GM18519 (cell line): Measurements from ENCODE around the gene BEND6.

Source experiments
- ATAC-seq: cut with Tn5 transposase; IDR thresholded peaks from one replicate; pipeline ENCODE4 v1.9.1; 2021; ENCODE audit warnings: mild to moderate bottlenecking, moderate library complexity; ENCODE audit not compliant: unreplicated experiment, low FRiP score

Gene BEND6

DNA sequence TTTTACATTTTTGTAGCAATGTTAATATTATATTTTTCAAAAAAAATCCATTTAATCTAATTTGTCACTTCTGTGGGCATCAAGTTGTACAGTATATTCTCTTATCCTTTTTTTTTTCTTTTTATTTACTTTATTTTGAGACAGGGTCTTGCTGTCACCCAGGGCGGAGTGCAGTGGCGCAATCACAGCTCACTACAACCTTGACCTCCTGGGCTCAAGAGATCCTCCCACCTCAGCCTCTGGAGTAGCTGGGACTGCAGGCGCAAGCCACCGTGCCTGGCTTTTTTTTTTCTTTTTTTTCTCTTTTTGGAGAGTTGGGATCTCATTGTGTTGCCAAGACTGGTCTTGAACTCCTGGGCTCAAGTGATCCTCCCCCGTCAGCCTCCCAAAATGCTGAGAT lies 14.4 kb upstream of the BEND6 start:
- no peak for ATAC-seq

DNA sequence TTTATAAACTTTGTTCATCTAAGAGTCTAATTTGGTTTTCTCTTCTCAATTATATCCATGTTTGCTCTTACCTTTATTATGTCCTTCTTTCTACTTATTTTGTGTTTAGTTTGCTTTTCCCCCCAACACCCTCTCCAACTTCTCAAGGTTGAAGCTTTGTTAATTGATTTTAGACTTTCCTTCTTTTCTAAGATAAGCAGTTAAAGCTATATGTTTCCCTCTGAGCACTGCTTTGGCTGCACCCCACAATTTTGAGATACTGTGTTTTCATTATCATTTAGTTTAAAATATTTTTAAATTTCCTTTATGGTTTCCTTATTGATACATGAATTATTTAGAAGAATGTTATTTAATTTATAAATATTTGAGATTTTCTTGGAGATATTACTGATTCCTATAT lies 13.9 kb upstream of the BEND6 start:
- ATAC-seq, result no peak

DNA sequence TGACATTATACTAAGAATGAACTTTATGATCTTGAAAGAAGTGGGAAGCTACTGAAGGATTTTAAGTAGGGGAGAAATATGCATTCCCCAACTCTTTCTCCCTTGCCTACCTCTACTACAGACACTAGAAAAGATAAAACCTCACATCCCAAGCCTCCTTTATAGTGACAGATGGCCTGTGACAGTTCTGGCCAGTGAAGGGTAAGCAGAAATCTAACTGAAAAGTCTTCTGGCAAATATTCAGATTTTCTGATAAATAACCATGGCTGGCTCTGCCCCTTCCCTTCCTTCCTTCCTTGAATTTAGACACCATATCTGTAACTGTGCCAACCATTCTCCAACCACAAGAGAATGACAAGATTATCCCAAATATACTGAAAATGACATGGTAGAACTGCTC lies 10.2 kb upstream of the BEND6 start:
- ATAC-seq, result no peak

DNA sequence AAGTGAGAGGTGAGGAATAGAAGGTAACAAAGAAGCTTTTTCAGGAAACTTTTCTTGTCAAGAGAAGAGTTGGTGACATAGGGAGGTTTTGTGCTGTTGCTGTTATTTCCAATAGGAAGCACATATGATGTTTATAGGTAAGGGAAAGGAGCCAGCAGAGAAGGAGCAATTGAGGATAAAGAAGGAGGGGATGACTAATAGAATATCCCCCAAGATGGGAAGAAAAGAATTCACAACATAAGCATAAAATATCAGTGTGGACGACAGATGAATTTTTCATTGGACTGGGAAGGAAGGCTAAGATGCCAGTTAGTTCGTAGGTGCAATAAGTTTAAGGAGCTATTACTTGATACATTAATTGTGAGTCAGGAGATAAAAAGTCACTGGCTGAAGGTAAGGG lies 8.5 kb upstream of the BEND6 start:
- no peak for ATAC-seq

DNA sequence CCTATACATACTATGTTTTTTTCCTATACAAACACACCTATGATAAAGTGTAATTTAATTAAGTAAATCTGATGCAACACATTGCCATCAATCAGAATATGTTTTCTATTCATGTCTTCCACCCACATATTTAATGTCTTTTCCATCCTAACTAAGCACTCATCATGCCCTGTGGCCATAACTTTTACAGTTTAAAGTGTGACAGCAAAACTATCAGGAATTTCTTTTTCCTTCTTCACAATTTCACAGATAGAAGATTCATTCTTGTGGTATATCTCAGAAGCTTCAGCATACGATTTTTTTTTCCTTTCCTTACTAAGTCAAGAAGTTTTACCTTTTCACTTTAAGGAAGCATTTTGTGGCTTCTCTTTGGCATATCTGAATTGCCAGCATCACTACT lies 7.0 kb upstream of the BEND6 start:
- ATAC-seq, result no peak

DNA sequence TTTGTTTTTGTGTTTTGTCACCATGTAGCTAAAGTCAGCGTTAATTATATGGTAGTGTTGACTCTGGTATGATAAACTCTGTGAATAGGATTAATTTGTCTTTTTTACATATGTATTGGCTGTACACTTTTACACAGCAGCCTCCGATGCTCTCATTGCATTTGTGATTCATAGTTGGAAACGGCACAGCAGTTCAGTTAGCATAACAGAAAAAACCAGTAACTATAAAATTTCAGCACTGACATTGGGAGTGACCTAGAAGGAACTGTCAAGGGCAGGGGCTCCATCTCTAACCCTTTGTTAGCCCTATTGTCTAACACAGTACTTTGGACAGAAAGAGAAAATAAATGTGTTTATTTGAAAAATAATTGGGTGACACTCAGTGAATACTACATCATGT lies 5.6 kb upstream of the BEND6 start:
- no peak for ATAC-seq

DNA sequence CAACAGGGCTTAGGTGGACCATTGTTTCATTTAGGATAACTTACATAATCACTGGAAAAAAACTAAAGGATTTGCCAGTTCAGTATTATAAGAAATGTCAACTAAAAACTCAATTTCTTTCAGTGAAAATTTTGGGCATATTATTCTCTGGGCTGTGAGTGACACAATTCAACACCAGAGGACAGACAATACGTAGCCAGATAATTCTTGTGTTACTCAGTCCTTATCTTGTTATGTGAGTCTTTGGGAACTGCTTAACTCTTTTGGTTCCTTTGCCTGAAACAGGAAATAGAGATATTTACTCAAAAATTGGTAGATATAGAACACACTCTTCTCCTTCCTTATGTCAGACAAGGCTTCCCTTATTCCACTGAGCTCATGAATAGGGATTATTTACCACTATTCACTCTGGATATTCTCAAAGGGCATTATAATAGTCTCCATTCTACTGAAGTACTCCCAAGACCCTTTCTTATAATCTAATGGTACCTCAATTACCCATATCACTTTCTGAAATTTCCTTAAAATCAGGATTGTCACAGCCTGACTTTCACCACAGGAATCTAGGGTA lies 4.9 kb upstream of the BEND6 start:
- ATAC-seq, result no peak

DNA sequence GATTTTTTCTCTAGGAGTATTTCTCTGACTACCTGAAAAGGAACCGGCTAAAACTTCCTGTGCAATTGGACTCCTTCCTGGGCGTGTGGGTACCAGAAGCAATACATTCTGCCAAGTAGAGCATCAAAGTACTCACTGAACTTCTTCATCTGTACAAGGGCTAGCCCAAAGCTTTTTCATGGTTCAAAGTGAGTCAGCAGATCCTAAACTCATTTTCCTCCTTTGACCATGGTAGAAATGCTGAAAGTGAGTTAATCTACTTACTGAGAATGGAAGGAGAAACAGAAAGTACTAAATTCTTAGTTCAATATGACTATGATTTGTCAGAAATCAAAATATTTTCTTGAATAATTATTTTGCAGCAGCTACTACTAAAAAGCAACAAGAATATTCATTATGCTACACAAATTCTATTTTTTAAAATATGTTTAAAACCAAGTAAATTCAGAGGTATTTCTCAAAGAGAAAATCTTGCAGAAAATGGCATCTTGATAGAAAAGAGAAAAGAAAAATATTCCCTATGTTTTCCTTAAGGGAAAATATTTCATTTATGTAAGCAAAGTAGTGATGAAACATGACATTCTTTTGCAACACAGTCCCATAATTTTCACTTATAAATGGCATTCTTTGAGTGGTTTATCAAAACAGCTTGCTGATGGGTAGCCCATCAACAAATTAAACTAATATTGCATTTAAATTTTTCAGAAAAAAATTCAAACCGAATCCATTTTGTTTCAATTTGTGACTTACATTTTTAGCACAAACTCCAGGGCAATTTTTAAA lies 3.7 kb upstream of the BEND6 start:
- no peak for ATAC-seq

DNA sequence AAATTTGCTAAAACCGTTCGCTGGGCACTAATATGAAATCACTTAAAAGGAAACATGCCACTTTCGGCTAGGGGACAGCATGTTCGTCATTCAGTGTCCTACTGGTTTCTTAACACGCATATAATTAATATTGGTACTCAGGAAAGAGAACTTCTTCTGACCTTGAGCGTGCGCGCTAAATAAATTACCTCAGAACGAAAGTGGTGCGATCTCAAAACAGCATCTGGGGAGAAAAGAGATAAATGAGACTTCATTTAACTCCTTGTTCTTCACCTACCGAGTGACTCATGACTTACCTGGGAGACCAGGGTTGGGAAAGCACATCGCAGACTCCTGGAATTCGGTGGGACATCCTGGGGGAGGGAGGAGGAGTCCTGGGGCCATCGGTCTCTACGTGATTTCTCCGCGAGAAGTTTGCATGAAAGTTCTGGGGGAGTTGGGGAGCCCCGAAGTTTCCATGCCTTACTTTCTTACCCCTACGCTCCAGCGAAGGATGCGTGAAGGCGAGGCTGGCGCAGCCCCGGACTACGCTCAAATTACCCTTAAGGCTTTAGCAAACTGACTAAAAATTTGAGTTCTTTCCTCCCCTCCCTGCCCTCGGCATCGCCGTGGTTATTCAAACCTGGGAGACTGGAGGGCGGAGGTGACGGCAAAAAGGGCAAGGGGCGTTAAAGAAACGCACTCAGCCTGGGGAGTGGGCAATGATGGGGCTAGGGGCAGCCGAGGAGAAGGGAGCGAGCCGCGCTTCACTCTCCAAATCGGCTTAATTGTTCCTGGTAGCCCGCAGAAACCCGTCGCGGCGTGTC lies 1.1 kb upstream of the BEND6 start:
- no peak for ATAC-seq

DNA sequence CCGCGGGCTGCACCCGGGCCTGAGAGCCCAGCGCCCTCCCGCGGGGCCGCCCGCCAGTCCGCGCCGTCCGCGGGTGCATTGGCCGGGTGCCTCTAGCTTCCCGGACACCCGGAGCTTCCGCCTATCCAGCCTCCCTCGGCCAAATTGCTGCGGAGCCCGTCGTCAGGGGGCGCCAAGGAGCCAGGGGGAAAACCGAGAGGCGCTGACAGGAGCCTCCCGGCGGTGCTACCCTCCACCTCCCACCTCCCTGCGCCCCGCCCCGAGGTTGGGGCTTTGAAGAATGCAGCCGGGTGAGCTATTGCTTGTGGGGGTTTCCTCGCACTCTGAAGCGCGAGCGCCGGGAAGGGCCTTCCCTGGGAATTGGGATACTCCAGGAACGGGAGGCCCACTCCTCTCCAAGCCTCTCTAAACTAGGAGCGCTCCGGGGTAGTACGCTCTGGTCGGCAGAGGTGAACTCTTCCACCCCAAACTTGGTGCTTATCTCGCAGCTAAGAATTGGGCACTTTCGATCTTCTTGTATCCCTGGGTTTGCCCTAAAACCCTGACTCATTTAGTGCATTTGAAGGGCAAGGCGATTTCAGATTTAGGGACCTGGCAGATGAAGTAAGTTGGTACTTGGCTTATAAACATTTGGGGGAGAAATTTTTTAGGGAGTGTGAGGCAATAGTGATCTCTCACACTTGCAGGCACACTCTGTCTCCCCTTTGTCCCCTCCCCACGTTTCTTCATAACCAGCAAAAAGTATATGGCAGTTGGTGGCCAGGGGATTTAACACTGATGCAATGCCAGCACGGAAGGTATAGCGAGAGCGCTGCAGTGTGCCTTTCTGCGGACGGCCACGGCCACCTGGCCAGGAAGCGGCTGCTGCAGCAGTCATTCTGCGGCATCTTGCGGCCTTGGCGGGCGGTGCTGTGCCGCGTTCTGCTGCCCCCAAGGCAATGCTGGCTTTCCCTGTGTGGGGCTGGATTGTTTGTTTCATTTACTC lies 556 bp downstream of the BEND6 start:
- ATAC-seq, result peak; percentile 38

DNA sequence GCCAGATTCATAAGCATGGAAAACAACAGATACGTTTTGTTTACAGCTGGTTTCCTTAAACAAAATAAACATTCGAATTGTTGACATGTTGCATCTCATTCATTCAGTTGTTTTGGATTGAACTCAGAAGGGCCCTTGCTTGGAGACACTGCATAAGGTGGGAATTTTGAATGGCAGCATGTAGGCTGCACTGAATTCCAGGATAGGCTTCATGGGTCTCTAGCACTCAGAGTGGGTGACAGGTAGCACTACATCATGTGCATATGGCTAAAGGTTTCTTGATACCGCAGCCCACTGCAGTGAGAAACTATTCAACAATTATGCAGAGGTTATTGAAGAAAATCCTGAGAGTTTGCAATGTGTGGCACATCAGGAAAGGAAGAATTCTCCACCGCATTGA lies 1.6 kb downstream of the BEND6 start:
- ATAC-seq, result no peak

DNA sequence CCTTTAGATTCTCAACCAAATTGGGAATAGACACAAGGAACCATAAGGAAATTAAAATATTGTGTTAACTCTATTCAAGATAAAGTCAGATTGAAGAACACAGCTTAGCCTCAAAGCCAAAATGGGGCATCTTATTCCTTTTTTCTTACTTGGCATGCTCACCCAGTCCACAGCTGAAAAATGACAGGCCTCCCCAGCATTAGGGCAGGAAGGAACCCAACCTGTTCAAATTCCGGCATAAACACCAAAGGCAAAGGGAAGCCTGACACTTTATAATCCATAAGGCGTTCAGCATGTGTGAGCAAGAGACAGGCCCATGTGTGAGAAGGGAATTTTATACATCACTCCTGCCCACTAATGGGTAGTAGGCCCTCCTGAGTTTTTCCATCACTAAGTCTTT lies 2.9 kb downstream of the BEND6 start:
- no peak for ATAC-seq

DNA sequence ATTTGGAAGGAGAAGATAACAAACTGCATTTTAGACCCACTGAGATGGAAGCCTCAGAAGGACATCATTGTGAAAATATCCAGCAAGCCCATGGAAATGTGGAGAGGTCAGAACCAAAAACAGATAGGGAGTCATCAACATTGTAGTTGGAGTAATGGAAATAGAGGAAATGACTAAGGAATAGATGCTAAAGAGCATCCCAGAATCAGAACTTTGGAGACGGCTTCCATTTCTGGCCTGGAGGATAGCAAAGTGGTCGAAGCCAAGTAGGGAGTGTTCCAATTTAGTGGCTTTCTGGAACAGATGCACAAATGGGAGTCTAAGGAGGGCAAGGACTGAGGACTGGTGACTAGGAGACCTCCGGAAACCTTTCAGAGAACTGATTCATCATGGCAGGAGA lies 3.6 kb downstream of the BEND6 start:
- no peak for ATAC-seq

DNA sequence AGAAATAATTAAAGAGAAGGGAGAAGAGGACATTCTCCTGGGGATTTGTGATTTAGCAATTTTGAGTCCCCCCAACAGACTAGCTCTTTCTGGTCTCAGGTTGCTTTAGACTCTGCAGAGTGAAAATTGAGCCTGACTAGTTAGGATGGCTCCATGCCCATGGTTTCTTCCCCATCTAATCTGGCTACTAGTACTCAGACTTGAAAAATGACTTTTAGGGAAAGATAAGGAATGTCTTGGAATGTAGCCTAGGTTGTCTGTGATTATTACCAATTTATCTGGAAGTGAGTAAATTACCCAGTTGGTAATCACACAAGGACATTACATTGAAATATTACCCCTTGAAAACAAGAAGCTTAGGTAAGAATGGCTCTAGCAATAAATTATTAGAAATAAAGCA lies 4.2 kb downstream of the BEND6 start:
- ATAC-seq, result no peak

DNA sequence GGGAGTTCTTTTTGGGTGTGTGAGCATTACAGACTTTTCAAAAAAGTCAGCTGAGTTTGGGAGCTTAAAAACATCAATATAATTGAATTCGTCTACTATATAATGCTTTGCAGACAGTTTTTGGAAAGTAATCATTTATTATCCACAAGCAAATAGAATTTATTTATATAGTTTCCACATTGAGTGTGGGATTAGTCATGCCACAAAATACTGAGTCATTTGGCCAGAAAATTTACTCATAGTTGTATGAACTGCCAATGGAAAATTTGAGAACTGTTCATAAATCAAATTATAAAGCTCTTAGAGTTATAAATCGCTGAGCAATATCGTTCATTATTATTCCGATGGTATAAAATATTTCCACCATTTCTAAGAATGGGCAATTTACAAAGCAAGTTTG lies 5.0 kb downstream of the BEND6 start:
- ATAC-seq, result no peak

DNA sequence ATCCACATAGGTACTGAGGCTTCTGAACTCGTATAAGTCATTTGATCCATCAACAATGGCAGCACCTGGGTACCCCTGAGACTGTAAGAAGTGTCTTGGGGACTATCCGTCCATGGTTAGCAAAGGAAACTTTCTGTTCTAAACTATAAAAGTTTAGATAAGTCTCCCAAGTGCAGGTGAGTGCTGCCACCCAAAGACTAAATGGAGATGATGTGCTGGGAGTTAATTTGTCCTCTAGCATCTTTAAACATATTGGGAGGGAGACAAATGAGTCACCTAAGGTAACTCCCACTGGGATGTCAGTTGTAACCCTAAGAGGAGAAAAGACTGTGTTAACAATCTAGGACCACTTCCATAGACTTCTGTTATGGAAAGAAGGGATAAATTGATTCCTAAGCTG lies 6.2 kb downstream of the BEND6 start:
- ATAC-seq, result no peak

DNA sequence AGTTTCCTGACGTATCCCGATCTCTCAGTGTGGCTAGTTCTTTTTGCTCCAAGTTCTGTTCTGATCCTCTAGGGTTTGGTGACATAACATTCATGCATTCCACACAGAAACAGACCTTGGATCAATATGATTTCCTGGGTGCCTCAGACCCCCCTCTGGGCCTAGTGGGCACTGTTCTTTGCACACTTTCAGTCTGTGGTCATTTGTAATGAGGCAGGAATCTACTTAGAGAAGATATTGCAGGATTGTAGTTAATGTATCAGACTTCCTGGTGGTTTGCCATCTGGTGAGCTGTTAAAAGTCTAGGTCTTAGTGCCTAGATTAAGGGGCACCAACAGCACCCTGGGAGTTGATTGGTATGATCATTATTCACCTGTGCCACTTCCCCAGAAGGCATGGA lies 7.5 kb downstream of the BEND6 start:
- no peak for ATAC-seq

DNA sequence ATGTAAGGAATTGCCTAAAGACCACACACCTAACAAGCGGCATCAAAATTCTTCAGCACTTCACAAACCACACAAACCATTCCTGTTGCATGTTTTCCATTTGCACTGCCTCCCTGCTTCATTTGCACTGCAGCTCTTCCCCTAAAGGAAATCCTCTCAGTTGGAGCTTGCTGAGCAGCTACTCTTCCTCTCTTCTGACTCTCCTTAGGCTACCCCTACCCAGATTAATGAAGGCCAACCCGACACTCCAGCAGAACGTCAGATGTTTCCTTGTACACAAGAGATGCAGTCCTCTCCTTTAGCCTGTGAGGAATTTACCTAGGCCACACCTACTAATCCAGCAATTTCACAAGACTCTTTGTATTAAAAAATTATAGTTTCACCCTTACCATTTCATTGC lies 8.1 kb downstream of the BEND6 start:
- no peak for ATAC-seq

DNA sequence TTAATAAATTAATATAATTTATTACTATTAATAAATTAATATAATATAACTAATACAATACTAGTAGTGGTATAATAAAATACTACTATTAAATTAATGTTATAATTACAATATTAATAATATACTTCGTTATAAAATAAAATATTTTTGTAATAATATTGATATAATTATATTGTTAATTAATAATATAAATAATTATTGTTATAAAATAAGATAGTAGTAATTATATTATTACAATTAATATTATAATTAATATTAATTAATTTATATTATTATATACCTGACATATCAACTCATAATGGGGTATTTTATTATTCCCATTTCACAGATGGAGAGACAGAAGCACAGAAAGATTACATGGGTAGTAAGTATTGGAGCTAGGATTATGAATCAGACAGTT lies 8.9 kb downstream of the BEND6 start:
- no peak for ATAC-seq

DNA sequence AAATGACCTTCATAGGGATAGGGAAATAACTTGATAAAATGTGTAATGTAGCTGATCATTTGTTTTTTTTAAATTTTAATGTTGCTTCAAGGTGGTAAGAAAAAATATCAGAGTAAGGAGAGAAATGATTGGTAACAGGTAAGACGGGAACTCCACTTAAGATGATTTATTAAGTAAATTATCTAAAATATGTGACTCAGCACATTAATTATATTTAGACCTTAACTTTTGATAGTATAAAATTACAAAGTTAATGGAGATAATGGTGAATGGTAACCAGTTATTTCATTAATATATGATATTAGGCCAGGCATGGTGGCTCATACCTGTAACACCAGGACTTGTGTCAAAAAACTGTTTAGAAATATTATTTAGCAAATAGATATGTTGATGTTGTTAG lies 10.2 kb downstream of the BEND6 start:
- no peak for ATAC-seq

DNA sequence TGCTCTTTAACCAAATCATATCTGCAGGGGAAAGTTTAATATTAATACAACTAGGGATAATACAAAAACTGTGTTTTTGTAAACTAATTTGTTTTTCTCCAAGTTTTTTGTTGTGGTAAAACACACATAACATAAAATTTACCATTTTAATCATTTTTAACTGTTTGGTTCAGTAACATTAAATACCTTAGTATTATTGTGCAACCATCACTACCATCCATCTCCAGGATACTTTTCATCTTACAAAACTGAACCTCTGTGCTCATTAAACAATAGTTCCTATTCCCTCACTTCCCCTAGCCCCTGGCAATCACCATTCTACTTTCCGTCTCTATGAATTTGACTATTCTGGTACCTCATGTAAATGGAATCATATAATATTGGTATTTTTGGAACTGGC lies 15.9 kb downstream of the BEND6 start:
- no peak for ATAC-seq
